NK-92 (cell line): Measurements from ENCODE around the gene REEP2.

Experiments used
- DNase-seq: peaks from one replicate; lab custom pipeline; 2025; ENCODE audit not compliant: unreplicated experiment; lab: John Stamatoyannopoulos, UW

The REEP2 gene

DNA sequence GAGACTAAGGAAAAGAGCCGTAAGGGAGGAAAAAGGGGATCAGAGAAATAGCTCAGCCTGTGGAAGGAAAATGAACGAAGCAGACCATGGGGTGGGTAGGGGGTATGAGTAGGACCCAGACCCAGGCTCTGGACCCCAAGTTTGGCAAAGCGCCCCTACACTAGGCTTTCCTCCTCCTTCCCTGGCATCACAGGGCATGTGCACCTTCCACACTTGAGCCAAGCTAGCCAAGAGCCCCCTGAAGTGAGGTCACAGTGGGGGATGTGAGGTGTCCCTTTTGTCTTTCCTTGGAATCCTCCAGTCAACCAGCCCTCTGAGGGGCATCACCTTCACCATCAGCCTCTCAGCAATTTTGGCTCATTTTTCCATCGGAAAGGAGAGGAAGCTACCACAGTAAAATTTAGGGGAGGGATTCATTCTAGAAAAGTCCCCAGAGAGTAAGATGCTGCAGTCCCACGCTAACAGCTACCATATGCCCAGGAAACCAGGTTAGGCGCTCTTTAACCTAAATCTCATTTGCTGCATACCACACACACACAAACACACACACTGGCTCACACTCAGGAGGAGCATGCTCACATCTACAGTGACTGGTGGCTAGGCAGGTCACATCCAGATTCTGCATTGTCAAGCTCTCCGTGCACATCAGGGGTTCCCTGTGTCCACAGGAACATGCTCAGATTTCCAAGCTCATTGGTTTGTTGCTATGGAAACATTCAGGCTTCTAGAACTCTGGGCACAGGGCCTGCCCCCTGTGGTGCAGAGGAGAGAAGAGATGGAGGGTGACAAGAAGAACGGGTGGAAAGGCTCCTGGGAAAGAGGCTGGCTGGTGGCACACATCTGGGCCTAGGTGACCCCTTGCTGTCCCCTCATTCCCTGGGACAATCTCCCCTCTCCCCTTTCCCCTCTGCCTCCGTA lies 9.9 kb downstream of the REEP2 start:
- no peak for DNase-seq

DNA sequence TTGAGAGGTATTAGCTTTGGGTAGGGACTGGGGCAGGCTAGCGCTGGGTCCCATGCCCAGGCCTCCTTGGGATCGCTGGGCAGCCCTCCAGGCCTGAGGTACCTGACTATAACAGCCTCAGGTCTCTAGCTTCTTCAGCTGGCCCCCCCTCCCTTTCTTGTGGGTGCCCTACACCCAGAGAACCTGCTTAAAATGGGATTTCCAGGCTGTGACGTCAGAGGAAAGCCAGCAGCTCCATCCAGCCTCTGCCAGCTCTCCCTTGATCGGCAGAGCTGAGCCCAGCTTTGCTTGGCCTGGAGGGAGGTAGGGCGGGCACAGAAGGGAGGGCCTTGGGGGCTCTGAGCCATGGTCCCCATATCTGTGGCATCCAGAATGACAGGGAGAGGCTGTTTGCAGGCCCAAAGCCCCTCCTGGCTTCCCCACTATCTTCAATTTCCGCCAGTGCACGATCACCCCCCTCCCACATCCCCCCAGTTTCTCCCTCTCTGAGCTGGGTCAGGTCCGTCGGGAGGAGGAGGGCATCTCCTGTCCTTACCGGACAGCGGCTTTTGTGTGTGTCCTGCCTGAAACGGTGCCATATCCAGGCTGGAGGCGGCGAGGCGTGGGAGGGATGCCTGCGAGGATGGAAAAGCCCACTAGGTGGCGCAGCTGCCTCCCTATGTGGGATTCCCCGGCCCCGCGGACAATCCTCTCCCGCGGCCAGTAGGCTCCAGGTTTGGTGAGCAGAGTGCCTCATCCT lies 10.8 kb downstream of the REEP2 start:
- DNase-seq, result no peak

- no peak for DNase-seq
Observed at GRCh38 chr5:138450971-138451370, 12.1 kb downstream of the REEP2 start.

GRCh38 chr5:138452720-138453119 lies 13.9 kb downstream of the REEP2 start:
- no peak for DNase-seq

DNA sequence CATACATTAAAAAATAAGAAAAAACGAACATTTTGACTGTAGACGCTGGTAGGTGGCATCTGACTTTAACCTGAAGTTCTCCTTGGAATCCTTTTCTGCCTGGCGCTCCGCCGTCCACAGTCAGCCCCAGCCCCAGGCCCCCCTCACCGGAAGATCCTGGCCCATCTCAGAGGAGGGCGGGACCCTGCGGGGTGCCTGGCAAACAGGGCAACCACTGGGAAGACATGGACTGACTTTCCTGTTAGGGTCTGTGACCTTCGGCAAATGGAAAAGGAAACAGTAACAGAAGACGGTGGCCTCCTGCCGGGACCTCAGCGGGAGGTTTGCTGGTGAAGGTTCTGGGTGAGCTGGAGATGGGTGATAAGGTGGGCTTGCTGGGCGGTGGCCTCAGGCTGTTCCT lies 14.7 kb downstream of the REEP2 start:
- no peak for DNase-seq

DNA sequence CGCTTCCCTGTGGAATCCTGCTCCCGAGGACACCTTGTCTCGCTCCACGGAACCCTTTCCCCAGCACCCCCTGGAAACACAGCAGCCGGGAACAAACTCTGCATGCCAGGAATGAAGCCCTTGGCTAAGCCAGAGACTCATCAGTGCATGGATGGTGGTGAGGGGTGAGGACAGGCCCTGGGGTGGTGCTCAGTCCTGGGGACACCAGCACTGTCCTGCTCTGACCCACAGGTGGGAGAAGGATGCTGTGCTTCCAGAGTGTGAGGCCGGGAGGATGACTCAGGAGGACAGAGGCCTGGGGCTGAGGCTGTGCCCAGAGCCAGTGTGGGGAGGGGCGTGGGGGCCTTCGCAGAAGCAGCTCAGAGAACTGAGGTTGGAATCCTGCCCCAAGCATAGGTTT lies 15.3 kb downstream of the REEP2 start:
- no peak for DNase-seq

- no peak for DNase-seq
Observed at GRCh38 chr5:138455232-138455930, 16.5 kb downstream of the REEP2 start.

DNA sequence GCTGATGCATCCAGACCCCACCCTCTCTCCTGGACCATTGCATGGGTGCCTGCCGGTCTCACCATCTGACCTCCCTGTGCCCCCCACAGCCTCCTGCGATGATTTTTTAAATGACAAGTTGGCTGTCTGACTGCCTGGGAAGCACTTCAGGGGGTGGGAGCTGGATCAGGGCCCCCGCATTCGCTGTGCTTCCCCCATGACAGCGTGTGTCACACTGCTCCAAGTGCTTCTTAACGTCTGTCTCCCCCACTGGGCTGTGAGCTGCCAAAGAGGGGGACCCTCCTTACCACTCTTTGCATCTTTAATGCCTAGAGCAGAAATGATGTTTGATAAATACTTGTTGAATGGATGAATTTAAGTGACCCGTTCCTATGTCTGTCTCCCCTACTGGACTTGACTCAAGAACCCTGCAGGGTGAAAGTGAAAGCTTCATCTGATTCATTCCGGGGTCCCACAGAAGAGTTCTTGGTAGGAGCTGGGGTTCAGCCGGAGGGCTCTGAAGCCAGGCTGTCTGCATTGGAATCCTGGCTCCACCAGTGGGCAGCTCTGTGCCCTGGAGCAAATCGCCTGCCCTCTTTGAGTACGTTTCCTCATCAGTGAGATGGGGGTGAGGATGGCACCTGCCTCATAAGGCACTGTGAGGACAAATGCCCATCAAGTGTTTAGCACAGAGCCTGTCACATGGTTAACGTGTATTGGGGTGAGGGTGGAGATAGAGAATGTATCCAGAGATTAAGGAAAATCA lies 18.8 kb downstream of the REEP2 start:
- DNase-seq, result no peak

DNA sequence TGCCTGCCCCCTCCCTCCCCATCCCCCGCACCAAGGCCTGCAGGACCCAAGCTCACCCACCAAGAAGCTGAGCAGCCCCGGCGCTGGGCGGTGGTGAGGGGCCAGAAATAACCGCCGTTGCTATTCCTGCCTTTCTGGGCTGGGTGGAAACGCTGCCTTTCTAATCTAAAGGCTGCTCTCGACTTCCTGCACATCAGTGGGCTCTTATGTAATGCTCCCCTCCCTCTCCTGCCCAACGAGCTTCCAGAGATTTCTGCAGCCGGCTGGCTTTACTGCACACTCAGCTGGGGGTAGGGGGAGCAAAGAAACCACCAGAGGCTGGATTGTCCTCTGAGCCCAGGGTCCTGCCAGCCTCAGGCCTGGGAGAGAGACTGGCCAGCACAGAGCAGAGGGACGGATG lies 19.5 kb downstream of the REEP2 start:
- DNase-seq, result no peak

GRCh38 chr5:138458856-138459255 lies 20.0 kb downstream of the REEP2 start:
- DNase-seq, result no peak

- DNase-seq, result no peak
Observed at GRCh38 chr5:138459311-138459933, 20.6 kb downstream of the REEP2 start.

DNA sequence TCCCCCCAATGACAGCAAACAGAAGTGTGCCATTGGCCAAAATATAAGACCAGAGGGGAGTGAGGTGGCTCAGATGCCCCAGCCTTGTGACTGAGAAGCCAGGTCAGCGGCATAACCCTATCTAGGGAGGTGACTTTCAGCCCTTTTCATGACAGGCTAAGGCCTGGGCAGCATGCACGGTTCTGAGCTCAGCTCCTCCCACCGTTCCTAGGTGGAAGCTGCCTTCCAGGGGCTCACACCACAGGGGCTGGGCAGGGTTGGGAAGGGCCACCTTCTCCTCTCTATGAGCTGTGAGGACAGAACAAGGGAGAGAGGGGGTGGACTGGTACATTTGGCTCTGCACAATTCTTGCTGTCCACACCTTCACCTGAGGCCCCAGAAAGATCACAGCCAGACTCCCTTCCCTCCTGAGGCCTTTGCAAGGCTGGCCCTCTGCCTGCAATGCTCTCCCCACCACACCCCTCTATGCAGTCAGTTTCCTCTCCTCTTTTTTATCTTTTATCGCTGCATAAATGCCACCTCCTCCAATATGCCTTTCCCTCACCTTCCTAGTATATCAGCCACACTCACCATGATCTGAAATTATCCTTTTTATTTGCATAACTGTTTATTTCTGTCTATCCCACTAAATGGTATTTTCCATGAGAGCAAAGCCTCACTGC lies 21.3 kb downstream of the REEP2 start:
- DNase-seq, result no peak

GRCh38 chr5:138461343-138462125 lies 22.7 kb downstream of the REEP2 start:
- no peak for DNase-seq

GRCh38 chr5:138463419-138464007 lies 24.7 kb downstream of the REEP2 start:
- no peak for DNase-seq

DNA sequence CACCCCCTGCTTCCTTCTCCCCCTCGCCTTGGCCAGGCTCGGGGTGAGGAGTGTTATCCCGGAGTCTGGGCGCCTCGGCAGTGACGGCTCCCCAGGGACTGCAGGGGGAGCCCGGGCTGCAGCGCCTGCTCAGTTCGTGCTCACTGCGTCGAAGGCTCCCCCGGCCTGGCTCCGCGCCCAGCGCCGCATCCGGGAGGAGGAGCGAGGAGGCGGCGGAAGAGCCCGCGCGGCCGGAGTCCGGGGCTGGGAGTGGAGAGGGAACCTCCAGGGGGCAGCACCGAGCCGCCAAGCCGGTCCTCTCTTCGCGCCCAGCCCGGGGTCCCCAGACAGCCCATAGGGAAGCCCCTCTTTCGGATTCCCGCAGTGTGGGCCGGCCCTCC lies 25.1 kb downstream of the REEP2 start:
- DNase-seq, result peak; percentile 43

- peak; percentile 71 for DNase-seq
Observed at GRCh38 chr5:138464388-138465260, 25.8 kb downstream of the REEP2 start.

GRCh38 chr5:138465261-138466124 lies 26.6 kb downstream of the REEP2 start, which contains the start of gene EGR1:
EGR1 (plus strand) TSS chr5:138465479; CDS start chr5:138465762, 283 bp downstream.
- DNase-seq, result peak; percentile 42
